NCI-H2081 (cell line): ENCODE results near the gene TBX15.
"Not testable (repeated sequence)": the region's sequence is repeated elsewhere in the genome, so short reads cannot be mapped to it uniquely, and the experiment has no call there.

Experiments
- DNase-seq, 2 experiments: peaks; one replicate each; lab custom pipeline; 2025; lab: John Stamatoyannopoulos, UW

Gene TBX15

GRCh38 chr1:118926261-118926660 lies 61.9 kb downstream of the TBX15 start:
- no peak for DNase-seq

- DNase-seq = no peak
These were observed 62.5 kb downstream of the TBX15 start for GRCh38 chr1:118925651-118926050.

GRCh38 chr1:118923319-118923718 lies 64.8 kb downstream of the TBX15 start:
- no peak for DNase-seq

- DNase-seq = no peak
These were observed 66.1 kb downstream of the TBX15 start for GRCh38 chr1:118921994-118922393.

GRCh38 chr1:118920124-118920717 lies 67.9 kb downstream of the TBX15 start:
- DNase-seq = no peak

GRCh38 chr1:118918940-118919259 lies 69.2 kb downstream of the TBX15 start:
- DNase-seq = no peak

GRCh38 chr1:118918230-118918939 lies 69.8 kb downstream of the TBX15 start:
- DNase-seq = no peak

- not testable (repeated sequence) for DNase-seq
These were observed 71.8 kb downstream of the TBX15 start for GRCh38 chr1:118916346-118916745.

GRCh38 chr1:118914379-118915161 lies 73.6 kb downstream of the TBX15 start:
- no peak for DNase-seq

- DNase-seq = no peak
These were observed 74.3 kb downstream of the TBX15 start for GRCh38 chr1:118913818-118914217.

GRCh38 chr1:118912574-118912973 lies 75.6 kb downstream of the TBX15 start:
- DNase-seq = no peak

- no peak for DNase-seq
These were observed 76.6 kb downstream of the TBX15 start for GRCh38 chr1:118911571-118911970.

GRCh38 chr1:118907466-118907865 lies 80.7 kb downstream of the TBX15 start:
- no peak for DNase-seq

GRCh38 chr1:118905671-118906070 lies 82.5 kb downstream of the TBX15 start:
- DNase-seq = no peak

- no peak for DNase-seq
These were observed 82.9 kb downstream of the TBX15 start for GRCh38 chr1:118905196-118905595.

GRCh38 chr1:118902711-118903191 lies 85.4 kb downstream of the TBX15 start:
- DNase-seq = no peak

- DNase-seq = no peak
These were observed 85.8 kb downstream of the TBX15 start for GRCh38 chr1:118902299-118902698.

GRCh38 chr1:118900643-118901440 lies 87.3 kb downstream of the TBX15 start:
- DNase-seq = no peak

- no peak for DNase-seq
These were observed 88.8 kb downstream of the TBX15 start for GRCh38 chr1:118899340-118899739.

- no peak for DNase-seq
These were observed 89.4 kb downstream of the TBX15 start for GRCh38 chr1:118898712-118899111.

GRCh38 chr1:118896416-118896815 lies 91.7 kb downstream of the TBX15 start:
- no peak for DNase-seq

GRCh38 chr1:118894836-118895235 lies 93.3 kb downstream of the TBX15 start:
- DNase-seq = no peak
